Neural cell (in vitro differentiated cells): ENCODE measurements around the gene ANKRD28.

Experiments
- CTCF ChIP-seq: fragments of 450-650 bp; IDR thresholded peaks from 2 replicates; pipeline ENCODE4 v1.5.1; 2014; ENCODE audit warnings: antibody characterized with exemption, mild to moderate bottlenecking, moderate library complexity; ENCODE audit not compliant: poor library complexity, severe bottlenecking
- EP300 ChIP-seq: fragments of 450-650 bp; conservative IDR thresholded peaks from 2 replicates; pipeline ENCODE4 v1.6.1; 2014; ENCODE audit warnings: antibody characterized with exemption, mild to moderate bottlenecking, moderate library complexity; ENCODE audit not compliant: poor library complexity, severe bottlenecking
- EZH2 ChIP-seq: fragments of 200-600, 300-800 bp; shearing (Covaris generic), sonication (generic); IDR thresholded peaks from 2 replicates; pipeline ENCODE4 v1.6.1; 2014; ENCODE audit warnings: antibody characterized with exemption, low read length, borderline replicate concordance, mild to moderate bottlenecking; ENCODE audit not compliant: insufficient read depth, poor library complexity, severe bottlenecking
- MXI1 ChIP-seq: fragments of 450-650 bp; conservative IDR thresholded peaks from 2 replicates; pipeline ENCODE4 v1.6.1; 2014; ENCODE audit warnings: antibody characterized with exemption, mild to moderate bottlenecking; ENCODE audit not compliant: poor library complexity, severe bottlenecking
- POLR2AphosphoS5 ChIP-seq: IDR thresholded peaks from 2 replicates; pipeline ENCODE4 v1.6.1; 2012
- RAD21 ChIP-seq: fragments of 450-650 bp; conservative IDR thresholded peaks from 2 replicates; pipeline ENCODE4 v1.6.1; 2014; ENCODE audit warnings: antibody characterized with exemption, mild to moderate bottlenecking, moderate library complexity
- REST ChIP-seq: IDR thresholded peaks from 2 replicates; pipeline ENCODE4 v1.6.1; 2012; ENCODE audit warnings: borderline replicate concordance
- SMC3 ChIP-seq: fragments of 450-650 bp; conservative IDR thresholded peaks from 2 replicates; pipeline ENCODE4 v1.6.1; 2014; ENCODE audit warnings: antibody characterized with exemption, mild to moderate bottlenecking, moderate library complexity; ENCODE audit not compliant: poor library complexity
- TAF1 ChIP-seq: IDR thresholded peaks from 2 replicates; pipeline ENCODE4 v1.6.1; 2012; ENCODE audit warnings: low read depth

GRCh38 chr3:15679306-15679705 lies 118.5 kb downstream of the ANKRD28 start:
- TF ChIP-seq CTCF: no peak
- no peak for TF ChIP-seq EZH2
- TF ChIP-seq REST: no peak
- no peak for TF ChIP-seq POLR2AphosphoS5
- no peak for TF ChIP-seq SMC3
- TF ChIP-seq EP300: no peak
- TF ChIP-seq MXI1: no peak
- no peak for TF ChIP-seq RAD21
- TF ChIP-seq TAF1: no peak
